T-helper 2 cell treated with Interferon-gamma antibody and Interleukin-4, amounts not matched to agents 100 ng/mL and 5 ng/mL, for 36 hours (primary cell): Measurements from ENCODE around the gene BCL7B. TPM values are rescaled to one million over a fixed set of nuclear protein-coding genes. Genes with fewer than 3 reads are reported as not detected.
"Not testable (repeated sequence)": the region's sequence is repeated elsewhere in the genome, so short reads cannot be mapped to it uniquely, and the experiment has no call there.

Experiments used
- intact Hi-C: fragments of 100-400 bp; cut with micrococcal nuclease; formaldehyde crosslinking; loops from one replicate; pipeline ENCODE4 v1.15.1; 2023
- total RNA-seq: library from RNA; stranded (reverse); gene quantifications from 2 replicates; pipeline ENCODE4 v1.2.3, GENCODE V29; 2022

BCL7B gene
- total RNA-seq, 1 donor from 2014 or later, result 88.8 TPM

DNA sequence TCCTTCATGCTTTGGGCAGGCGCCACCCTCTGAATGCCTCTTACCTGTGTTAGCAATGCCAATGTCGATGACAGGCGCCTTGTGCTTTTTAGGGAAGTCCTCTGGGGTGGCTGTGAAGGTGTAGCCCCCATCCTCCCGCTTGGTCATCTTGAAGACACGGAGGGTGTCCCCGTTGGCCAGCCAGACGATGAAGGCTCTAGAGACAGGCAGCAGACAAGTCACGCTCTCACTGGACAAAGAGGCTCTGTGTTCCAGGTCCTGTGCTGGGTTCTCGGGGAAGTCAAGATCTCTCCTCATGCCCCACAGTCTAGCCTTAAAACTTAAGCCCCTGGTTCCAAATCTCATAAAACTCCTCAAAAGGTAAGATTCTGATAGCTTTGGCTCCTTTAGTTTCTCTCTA is 15.8 kb upstream of the BCL7B start:
- intact Hi-C loops, result no loop called here

- intact Hi-C loops, result no loop called here
Observed at GRCh38 chr7:73572767-73573186, 15.3 kb upstream of the BCL7B start.

GRCh38 chr7:73570977-73571376 is 13.5 kb upstream of the BCL7B start:
- intact Hi-C loops, result no loop called here

DNA sequence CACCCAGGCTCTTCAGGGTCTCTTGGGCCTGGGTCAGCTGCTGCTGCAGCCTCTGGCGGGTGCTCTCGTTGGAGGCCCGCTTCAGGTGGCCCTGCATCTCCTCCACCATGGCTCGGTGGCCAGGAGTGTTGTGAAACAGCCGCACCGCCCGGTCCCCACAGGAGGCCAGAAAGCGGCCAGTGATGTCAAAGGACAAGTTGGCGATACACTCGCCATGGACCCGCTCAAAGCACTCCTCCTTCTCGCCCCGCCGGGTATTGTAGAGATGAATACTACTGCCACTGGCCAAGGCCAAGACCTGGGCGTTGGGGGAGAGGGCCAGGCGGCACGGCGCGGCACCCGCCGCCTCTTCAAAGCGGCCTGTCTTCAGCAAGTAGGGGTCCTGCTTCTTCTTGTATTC is 13.0 kb upstream of the BCL7B start:
- intact Hi-C loops, result no loop called here

DNA sequence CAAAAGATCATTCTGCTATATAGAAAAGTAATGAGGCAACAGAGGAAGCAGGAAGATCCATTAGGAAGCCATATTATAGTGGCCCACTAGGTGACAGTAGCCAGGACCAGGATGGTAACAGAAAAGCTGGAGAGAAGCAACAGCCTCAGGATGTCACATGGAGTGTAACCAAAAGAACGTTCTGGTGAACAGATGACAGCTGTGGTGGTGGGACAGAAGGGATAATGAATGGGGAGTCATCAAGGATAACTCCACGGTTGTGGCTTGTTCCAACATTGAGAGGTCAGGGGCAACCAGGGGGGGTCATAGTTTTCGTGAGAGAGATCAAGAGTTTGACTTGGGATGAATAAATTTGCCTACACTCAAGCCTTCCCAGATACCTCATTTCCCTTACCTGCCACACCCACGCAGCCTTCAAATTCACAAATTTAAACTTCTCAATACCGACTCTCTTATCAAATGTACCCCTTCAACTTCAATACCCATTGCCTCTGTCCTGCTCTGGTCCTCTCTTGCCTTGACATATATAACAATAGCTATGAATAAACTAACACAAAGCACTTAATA is 11.6 kb upstream of the BCL7B start:
- intact Hi-C loops, result no loop called here

- intact Hi-C loops, result no loop called here
Observed at GRCh38 chr7:73567846-73568685, 10.6 kb upstream of the BCL7B start.

DNA sequence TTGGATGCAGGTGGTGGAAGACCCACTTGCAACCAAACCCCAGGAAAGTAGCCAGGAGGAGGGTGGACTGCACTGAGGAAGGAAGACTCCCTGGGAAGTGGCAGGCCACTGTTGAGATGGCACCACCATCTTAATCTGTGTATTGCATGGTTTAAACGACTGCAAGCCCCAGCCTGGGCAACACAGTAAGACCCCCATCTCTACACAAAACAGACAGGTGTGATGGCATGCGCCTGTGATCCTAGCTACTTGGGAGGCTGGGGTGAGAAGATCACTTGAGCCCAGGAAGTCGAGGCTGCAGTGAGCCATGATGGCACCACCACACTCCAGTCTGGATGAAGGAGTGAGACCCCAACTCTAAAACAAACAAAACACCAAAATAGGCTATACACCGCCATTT is 9.7 kb upstream of the BCL7B start:
- intact Hi-C loops, result no loop called here

- intact Hi-C loops, result not testable (repeated sequence)
Observed at GRCh38 chr7:73566431-73566830, 8.9 kb upstream of the BCL7B start.

DNA sequence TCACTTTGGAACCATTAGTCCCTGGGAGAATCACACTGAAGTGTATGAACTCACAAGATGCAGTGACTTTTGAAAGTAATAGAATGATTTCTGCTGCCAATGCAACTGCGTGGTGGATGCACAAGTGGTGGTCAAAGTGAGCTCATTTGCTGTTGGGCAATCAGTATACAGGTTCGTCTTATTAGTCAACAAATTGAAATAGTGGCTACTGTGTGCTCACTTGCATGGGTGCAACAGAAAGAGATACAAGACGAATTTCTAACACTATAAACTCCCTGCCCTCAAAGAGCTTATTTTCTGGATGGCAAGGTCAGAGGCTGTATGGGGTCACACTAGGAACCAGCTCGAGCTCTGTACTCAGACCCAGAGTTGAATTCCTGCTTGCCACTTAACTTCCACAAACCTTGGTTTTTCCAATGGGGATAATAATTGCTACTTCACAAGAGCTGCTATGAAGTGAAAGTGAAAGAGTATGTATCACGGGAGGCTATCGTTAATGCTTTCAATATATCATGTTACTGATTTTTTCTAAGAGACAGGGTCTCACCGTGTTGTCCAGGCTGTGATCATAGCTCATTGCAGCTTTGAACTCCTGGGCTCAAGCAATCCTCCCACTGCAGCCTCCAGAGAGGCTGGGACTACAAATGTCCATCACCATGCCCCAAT is 8.3 kb upstream of the BCL7B start:
- intact Hi-C loops, result no loop called here

DNA sequence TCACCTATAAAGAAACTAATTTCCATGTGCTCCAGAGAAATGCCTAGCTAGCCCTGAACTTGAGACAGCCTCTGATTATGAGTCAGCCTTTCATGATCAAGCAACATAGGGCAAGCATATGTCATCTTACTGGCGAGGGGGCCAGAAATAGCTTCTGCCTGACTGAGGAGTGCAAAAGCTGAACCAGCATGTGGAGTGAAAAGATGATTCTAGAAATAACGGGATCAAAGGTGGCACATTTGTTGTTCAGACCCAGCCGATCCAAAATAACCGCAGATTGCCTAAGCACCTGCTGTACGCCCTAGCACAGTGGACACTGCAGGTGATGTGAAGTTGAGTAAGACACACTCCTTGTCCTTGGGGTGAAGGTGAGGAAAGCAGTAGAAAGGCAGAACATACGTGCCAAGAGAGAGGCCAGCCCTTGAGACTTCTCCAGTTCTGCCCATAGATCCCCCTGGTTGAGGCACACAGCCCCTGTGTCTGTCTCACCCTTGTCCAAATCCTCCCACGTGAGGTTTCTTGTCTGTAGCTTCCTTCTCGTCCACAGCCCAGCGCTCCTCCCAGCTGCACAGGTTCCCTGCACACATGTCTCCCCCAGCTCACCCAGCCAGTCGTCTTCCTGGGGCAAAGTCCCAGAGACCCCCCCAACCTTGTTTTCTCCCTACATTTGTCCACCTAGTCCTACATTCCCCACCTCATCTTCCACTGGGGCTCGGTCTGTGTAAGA is 2.8 kb upstream of the BCL7B start:
- intact Hi-C loops, result no loop called here

GRCh38 chr7:73557108-73557396 is 438 bp downstream of the BCL7B start:
- intact Hi-C loops, result loop anchor here (1.0 kb wide), 4 partner anchors 21 to 181 kb away; partner anchors contain the start of genes ABHD11, BAZ1B, BUD23 and DNAJC30

GRCh38 chr7:73556208-73557107 is 1.0 kb downstream of the BCL7B start:
- intact Hi-C loops, result loop anchor here (1.0 kb wide), 4 partner anchors 22 to 182 kb away; partner anchors contain the start of genes ABHD11, BAZ1B, BUD23 and DNAJC30

GRCh38 chr7:73555411-73555982 is 2.0 kb downstream of the BCL7B start:
- intact Hi-C loops, result no loop called here

DNA sequence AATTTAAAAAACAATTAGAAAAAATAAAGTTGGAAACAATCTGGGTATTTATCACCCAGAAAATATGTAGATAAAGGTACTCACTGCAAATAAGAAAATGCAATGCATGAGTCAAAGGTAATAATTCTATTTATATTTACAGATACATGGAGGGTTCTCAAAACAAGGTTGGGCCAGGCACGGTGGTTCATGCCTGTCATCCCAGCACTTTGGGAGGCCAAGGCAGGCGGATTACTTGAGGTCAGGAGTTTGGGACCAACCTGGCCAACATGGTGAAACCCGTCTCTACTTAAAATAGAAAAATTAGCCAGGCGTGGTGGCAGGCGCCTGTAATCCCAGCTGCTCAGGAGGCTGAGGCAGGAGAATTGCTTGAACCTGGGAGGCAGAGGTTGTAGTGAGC is 7.4 kb downstream of the BCL7B start:
- intact Hi-C loops, result not testable (repeated sequence)

DNA sequence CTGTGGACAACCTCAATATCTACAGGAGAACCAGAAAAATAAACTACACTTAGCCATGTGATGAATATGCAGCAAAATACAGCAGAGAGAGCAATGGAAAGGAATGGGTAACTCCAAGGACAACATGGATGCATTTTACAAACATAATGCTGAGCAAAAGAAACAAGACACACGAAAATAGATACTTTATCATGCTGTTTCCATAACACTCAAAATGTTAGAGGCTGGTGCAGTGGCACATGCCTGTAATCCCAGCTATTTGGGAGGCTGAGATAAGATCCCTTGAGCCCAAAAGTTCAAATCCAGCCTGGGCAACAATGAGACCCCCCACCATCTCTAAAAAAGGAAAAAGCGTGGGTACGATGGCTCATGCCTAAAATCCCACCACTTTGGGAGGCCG is 8.3 kb downstream of the BCL7B start:
- intact Hi-C loops, result no loop called here

- intact Hi-C loops, result no loop called here
Observed at GRCh38 chr7:73547841-73548240, 9.6 kb downstream of the BCL7B start.

DNA sequence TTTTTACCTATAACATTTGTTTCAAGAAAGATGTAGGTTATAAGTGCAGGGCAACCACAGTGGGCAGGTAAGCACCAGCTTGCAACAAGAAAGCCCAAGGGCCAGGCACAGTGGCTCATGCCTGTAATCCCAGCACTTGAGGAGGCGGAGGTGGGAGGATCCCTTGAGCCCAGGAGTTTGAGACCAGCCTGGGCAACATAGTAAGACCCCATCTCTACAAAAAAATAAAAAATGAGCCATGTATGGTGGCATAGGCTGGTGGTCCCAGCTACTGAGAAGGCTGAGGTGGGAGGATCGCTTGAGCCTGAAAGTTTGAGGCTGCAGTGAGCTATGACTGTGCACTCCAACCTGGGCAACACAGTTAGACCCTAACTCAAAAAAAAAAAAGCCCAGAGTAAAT is 12.8 kb downstream of the BCL7B start:
- intact Hi-C loops, result no loop called here

DNA sequence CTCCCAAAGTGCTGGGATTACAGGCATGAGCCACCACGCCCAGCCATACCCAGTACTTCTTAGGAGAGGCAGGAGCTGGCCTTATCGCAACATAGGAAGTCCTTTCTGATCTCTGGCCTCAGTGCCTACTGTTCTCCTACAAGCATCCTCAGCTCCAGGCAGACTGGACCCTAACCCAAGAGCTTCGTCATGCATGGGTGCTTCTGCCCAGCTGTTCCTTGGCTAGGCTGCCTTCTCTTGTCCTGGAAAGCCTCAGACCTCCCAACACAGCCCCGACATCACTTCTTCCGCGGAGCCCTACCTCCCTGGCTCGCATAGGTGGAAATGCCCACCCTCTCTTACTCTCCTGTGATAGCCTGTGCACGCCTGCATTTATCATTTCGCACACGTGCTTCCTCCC is 15.8 kb downstream of the BCL7B start:
- intact Hi-C loops, result no loop called here

- intact Hi-C loops, result no loop called here
Observed at GRCh38 chr7:73539709-73540108, 17.8 kb downstream of the BCL7B start.

DNA sequence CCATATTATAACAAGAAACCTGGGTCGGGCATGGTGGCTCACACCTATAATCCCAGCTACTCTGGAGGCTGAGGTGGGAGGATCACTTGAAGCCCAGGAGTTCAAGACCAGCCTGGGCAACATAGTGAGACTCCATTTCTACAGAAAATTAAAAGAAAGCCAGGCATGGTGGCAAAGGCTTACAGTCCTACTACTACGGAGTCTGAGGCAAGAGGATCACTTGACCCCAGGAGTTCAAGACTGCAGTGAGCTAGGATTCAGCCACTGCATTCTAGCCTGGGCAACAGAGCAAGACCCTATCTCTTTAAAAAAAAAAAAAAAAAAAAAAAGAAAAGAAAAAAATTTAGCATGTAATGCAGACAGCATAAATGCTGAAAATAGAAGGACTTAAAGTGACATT is 19.0 kb downstream of the BCL7B start:
- intact Hi-C loops, result not testable (repeated sequence)
